WTC11 (cell line): ENCODE data around the gene TIMP2. TPM values are rescaled to one million over a fixed set of nuclear protein-coding genes. Genes with fewer than 3 reads are reported as not detected.

Experiments used
- ATAC-seq: fragments of 200-7000 bp; cut with Tn5 transposase; 2 replicates; pipeline ENCODE4 v1.10.0; 2021; ENCODE audit warnings: mild to moderate bottlenecking, moderate library complexity
- CTCF ChIA-PET: fragments of 300-600 bp; sonication (Branson Sonifier 250); formaldehyde crosslinking; loops from one replicate; lab custom pipeline; 2021; ENCODE audit warnings: antibody characterized with exemption; lab: Charles Lee
- POLR2A ChIA-PET: fragments of 350-600 bp; sonication (Branson Sonifier 250); formaldehyde crosslinking; loops from one replicate; lab custom pipeline; 2021; ENCODE audit warnings: antibody characterized with exemption; lab: Charles Lee
- DNase-seq: peaks from one replicate; pipeline ENCODE4 v3.0.0; 2021; ENCODE audit warnings: low spot score
- H3K27ac Mint-ChIP-seq: 2 replicates; pipeline ENCODE4 v1.8.0; 2021; ENCODE audit warnings: mixed read lengths
- H3K27me3 Mint-ChIP-seq: 2 replicates; pipeline ENCODE4 v1.8.0; 2021; ENCODE audit warnings: low read depth, mild to moderate bottlenecking, moderate library complexity, mixed read lengths
- H3K36me3 Mint-ChIP-seq: 2 replicates; pipeline ENCODE4 v1.8.0; 2021; ENCODE audit warnings: mixed read lengths
- H3K4me1 Mint-ChIP-seq: 2 replicates; pipeline ENCODE4 v1.8.0; 2022; ENCODE audit warnings: mixed read lengths
- H3K4me3 Mint-ChIP-seq: 2 replicates; pipeline ENCODE4 v1.8.0; 2021; ENCODE audit warnings: mild to moderate bottlenecking, moderate library complexity, mixed read lengths
- H3K9me3 Mint-ChIP-seq: 2 replicates; pipeline ENCODE4 v1.8.0; 2021; ENCODE audit warnings: mixed read lengths
- AFF4 ChIP-seq: sonication (generic); formaldehyde crosslinking; IDR thresholded peaks from 2 replicates; pipeline ENCODE4 v1.8.1; 2023; ENCODE audit warnings: mild to moderate bottlenecking, missing genetic modification reagents, borderline replicate concordance
- ELF4 ChIP-seq: sonication (generic); formaldehyde crosslinking; IDR thresholded peaks from 2 replicates; pipeline ENCODE4 v1.8.1; 2022; ENCODE audit warnings: low read depth, mild to moderate bottlenecking, moderate library complexity, missing genetic modification reagents
- EMX1 ChIP-seq: fragments of 250-450 bp; sonication (Bioruptor Pico); IDR thresholded peaks from 2 replicates; pipeline ENCODE4 v1.8.0; 2021; ENCODE audit warnings: mild to moderate bottlenecking
- GABPB1 ChIP-seq: sonication (generic); formaldehyde crosslinking; IDR thresholded peaks from 2 replicates; pipeline ENCODE4 v1.8.1; 2023; ENCODE audit warnings: mild to moderate bottlenecking, missing genetic modification reagents
- KAT7 ChIP-seq: sonication (generic); formaldehyde crosslinking; IDR thresholded peaks from 2 replicates; pipeline ENCODE4 v1.8.1; 2023; ENCODE audit warnings: missing genetic modification reagents, mild to moderate bottlenecking, borderline replicate concordance
- NFE2L1 ChIP-seq: sonication (generic); formaldehyde crosslinking; IDR thresholded peaks from 2 replicates; pipeline ENCODE4 v1.8.1; 2023; ENCODE audit warnings: missing genetic modification reagents
- SOX15 ChIP-seq: fragments of 250-450 bp; sonication (Bioruptor Pico); IDR thresholded peaks from 2 replicates; pipeline ENCODE4 v1.9.0; 2021; ENCODE audit warnings: mild to moderate bottlenecking
- SP1 ChIP-seq: sonication (generic); formaldehyde crosslinking; conservative IDR thresholded peaks from 2 replicates; pipeline ENCODE4 v1.8.1; 2022; ENCODE audit warnings: missing genetic modification reagents
- TCF7 ChIP-seq: sonication (generic); formaldehyde crosslinking; IDR thresholded peaks from 2 replicates; pipeline ENCODE4 v1.8.0; 2022; ENCODE audit warnings: mild to moderate bottlenecking, low read depth, missing genetic modification reagents, moderate library complexity
- ZNF138 ChIP-seq: sonication (generic); formaldehyde crosslinking; conservative IDR thresholded peaks from 2 replicates; pipeline ENCODE4 v1.8.1; 2022; ENCODE audit warnings: mild to moderate bottlenecking, moderate library complexity, missing genetic modification reagents
- ZNF532 ChIP-seq: fragments of 250-450 bp; sonication (Bioruptor Pico); IDR thresholded peaks from 2 replicates; pipeline ENCODE4 v1.9.0; 2021; ENCODE audit warnings: mild to moderate bottlenecking, borderline replicate concordance
- total RNA-seq: library from RNA; stranded (reverse); gene quantifications from 3 replicates; pipeline ENCODE4 v1.2.3, GENCODE V29; 2021
- TF ChIP-seq, protein P1 (sequence below): sonication (generic); formaldehyde crosslinking; IDR thresholded peaks from 2 replicates; pipeline ENCODE4 v1.8.1; 2023; ENCODE audit warnings: mild to moderate bottlenecking, missing genetic modification reagents
- TF ChIP-seq, protein P2 (sequence below): sonication (generic); formaldehyde crosslinking; IDR thresholded peaks from 2 replicates; pipeline ENCODE4 v1.8.1; 2022; ENCODE audit warnings: low read depth, missing genetic modification reagents, borderline replicate concordance
- TF ChIP-seq, protein P3 (sequence below): sonication (generic); formaldehyde crosslinking; IDR thresholded peaks from 2 replicates; pipeline ENCODE4 v1.8.0; 2023; ENCODE audit warnings: mild to moderate bottlenecking, missing genetic modification reagents
- TF ChIP-seq, protein P4 (sequence below): sonication (generic); formaldehyde crosslinking; IDR thresholded peaks from 2 replicates; pipeline ENCODE4 v1.8.0; 2022; ENCODE audit warnings: missing genetic modification reagents

TIMP2 gene
- total RNA-seq, 1 experiment from 2014 or later, result 37.1 TPM

DNA sequence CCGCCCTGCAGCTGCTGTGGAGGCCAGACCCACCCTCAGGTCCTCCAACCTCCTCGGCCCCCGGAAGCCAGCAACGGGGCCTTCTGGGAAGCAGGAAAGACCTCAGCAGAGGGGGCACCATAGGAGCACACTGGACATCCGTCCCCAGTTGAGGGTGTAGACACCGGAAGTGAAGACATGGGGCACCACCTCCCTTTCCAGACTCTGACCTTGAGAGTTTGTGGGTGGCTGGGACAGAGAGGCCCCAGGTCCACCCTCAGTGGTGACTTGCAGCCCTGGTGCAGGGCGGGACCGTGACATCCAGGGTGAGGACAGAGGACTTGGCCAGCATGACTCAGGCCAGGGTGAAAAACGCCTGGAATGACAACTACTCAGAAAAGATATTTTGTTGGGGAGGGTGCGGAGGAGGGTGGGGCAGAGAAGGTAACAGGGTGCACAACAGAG, 42.1 kb downstream of the TIMP2 start:
- ATAC-seq (no peak), DNase-seq (no peak)
- no peak for TF ChIP-seq SOX15 (CRISPR knock-in tag)
- TF ChIP-seq ZNF138, result no peak
- no peak for TF ChIP-seq ZNF532
- no peak for TF ChIP-seq NFE2L1 (CRISPR knock-in tag)
- TF ChIP-seq, protein P1, sequence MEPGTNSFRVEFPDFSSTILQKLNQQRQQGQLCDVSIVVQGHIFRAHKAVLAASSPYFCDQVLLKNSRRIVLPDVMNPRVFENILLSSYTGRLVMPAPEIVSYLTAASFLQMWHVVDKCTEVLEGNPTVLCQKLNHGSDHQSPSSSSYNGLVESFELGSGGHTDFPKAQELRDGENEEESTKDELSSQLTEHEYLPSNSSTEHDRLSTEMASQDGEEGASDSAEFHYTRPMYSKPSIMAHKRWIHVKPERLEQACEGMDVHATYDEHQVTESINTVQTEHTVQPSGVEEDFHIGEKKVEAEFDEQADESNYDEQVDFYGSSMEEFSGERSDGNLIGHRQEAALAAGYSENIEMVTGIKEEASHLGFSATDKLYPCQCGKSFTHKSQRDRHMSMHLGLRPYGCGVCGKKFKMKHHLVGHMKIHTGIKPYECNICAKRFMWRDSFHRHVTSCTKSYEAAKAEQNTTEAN (CRISPR knock-in tag), result no peak
- ChIA-PET POLR2A (no interaction called here), CTCF (interaction anchor here (0.9 to 1.7 kb wide), 6 partner anchors 16 to 163 kb away, joined by 3 to 20 read pairs (median 4); no protein-coding TSS in a partner anchor)
- Mint-ChIP-seq H3K27me3 (no peaks in the 10 kb centered on the region), H3K36me3 (no peaks in the 10 kb centered on the region), H3K4me1 (peaks cover 33% of the 10 kb centered on the region), H3K4me3 (no peak overlapping the region), H3K27ac (peak overlapping the region; percentile 88), H3K9me3 (no peaks in the 10 kb centered on the region)

DNA sequence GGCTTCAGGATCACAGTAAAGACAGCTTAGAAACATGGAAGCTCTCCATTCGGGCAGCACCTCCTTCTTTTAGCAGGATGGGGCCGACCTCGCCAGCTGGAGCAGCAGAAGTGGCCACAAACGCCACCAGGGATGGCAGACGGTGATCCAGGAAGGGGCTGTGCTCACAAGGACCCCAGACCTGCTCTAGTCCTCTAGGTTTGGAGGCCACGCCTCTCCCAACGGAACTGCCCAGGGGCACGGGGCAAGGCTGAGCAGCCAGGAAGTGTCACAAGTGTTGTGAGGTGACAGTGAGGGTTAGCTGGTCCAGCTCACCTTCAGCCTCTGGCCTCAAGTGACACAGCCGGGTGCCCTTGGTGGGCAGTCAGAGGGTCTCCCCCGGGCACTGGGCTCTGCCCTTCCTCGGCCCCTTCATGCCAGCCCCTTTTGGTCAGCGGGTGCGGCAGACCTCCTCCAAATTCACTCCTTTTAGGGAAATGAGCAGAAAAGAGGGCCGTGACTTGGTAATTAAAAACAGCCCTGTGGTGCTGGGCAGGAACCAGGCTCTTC, 42.6 kb downstream of the TIMP2 start:
- no peak overlapping the region for H3K27ac Mint-ChIP-seq
- H3K36me3 Mint-ChIP-seq, result no peaks in the 10 kb centered on the region
- ATAC-seq (no peak), DNase-seq (no peak)
- ChIA-PET CTCF (interaction anchor here (0.7 to 2.0 kb wide), 4 partner anchors 17 to 84 kb away, joined by 3 to 20 read pairs (median 4); no protein-coding TSS in a partner anchor), POLR2A (no interaction called here)
- H3K9me3 Mint-ChIP-seq, result no peaks in the 10 kb centered on the region
- no peaks in the 10 kb centered on the region for H3K27me3 Mint-ChIP-seq
- H3K4me3 Mint-ChIP-seq, result no peak overlapping the region
- H3K4me1 Mint-ChIP-seq, result peaks cover 33% of the 10 kb centered on the region
- TF ChIP-seq SP1 (CRISPR knock-in tag) (no peak), AFF4 (CRISPR knock-in tag) (no peak), TCF7 (CRISPR knock-in tag) (no peak), EMX1 (no peak), GABPB1 (CRISPR knock-in tag) (no peak), KAT7 (CRISPR knock-in tag) (no peak), ELF4 (CRISPR knock-in tag) (no peak)
- TF ChIP-seq, protein P2, sequence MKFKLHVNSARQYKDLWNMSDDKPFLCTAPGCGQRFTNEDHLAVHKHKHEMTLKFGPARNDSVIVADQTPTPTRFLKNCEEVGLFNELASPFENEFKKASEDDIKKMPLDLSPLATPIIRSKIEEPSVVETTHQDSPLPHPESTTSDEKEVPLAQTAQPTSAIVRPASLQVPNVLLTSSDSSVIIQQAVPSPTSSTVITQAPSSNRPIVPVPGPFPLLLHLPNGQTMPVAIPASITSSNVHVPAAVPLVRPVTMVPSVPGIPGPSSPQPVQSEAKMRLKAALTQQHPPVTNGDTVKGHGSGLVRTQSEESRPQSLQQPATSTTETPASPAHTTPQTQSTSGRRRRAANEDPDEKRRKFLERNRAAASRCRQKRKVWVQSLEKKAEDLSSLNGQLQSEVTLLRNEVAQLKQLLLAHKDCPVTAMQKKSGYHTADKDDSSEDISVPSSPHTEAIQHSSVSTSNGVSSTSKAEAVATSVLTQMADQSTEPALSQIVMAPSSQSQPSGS (CRISPR knock-in tag), result no peak
- TF ChIP-seq, protein P3, sequence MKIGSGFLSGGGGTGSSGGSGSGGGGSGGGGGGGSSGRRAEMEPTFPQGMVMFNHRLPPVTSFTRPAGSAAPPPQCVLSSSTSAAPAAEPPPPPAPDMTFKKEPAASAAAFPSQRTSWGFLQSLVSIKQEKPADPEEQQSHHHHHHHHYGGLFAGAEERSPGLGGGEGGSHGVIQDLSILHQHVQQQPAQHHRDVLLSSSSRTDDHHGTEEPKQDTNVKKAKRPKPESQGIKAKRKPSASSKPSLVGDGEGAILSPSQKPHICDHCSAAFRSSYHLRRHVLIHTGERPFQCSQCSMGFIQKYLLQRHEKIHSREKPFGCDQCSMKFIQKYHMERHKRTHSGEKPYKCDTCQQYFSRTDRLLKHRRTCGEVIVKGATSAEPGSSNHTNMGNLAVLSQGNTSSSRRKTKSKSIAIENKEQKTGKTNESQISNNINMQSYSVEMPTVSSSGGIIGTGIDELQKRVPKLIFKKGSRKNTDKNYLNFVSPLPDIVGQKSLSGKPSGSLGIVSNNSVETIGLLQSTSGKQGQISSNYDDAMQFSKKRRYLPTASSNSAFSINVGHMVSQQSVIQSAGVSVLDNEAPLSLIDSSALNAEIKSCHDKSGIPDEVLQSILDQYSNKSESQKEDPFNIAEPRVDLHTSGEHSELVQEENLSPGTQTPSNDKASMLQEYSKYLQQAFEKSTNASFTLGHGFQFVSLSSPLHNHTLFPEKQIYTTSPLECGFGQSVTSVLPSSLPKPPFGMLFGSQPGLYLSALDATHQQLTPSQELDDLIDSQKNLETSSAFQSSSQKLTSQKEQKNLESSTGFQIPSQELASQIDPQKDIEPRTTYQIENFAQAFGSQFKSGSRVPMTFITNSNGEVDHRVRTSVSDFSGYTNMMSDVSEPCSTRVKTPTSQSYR (CRISPR knock-in tag), result no peak
- TF ChIP-seq, protein P4, sequence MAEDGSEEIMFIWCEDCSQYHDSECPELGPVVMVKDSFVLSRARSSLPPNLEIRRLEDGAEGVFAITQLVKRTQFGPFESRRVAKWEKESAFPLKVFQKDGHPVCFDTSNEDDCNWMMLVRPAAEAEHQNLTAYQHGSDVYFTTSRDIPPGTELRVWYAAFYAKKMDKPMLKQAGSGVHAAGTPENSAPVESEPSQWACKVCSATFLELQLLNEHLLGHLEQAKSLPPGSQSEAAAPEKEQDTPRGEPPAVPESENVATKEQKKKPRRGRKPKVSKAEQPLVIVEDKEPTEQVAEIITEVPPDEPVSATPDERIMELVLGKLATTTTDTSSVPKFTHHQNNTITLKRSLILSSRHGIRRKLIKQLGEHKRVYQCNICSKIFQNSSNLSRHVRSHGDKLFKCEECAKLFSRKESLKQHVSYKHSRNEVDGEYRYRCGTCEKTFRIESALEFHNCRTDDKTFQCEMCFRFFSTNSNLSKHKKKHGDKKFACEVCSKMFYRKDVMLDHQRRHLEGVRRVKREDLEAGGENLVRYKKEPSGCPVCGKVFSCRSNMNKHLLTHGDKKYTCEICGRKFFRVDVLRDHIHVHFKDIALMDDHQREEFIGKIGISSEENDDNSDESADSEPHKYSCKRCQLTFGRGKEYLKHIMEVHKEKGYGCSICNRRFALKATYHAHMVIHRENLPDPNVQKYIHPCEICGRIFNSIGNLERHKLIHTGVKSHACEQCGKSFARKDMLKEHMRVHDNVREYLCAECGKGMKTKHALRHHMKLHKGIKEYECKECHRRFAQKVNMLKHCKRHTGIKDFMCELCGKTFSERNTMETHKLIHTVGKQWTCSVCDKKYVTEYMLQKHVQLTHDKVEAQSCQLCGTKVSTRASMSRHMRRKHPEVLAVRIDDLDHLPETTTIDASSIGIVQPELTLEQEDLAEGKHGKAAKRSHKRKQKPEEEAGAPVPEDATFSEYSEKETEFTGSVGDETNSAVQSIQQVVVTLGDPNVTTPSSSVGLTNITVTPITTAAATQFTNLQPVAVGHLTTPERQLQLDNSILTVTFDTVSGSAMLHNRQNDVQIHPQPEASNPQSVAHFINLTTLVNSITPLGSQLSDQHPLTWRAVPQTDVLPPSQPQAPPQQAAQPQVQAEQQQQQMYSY, result no peak
